HG03432 (cell line): Measurements from ENCODE around the gene NRAP.

Experiments used
- ATAC-seq: cut with Tn5 transposase; IDR thresholded peaks from one replicate; pipeline ENCODE4 v1.9.1; 2021; ENCODE audit warnings: mild to moderate bottlenecking, moderate library complexity; ENCODE audit not compliant: unreplicated experiment

NRAP gene

DNA sequence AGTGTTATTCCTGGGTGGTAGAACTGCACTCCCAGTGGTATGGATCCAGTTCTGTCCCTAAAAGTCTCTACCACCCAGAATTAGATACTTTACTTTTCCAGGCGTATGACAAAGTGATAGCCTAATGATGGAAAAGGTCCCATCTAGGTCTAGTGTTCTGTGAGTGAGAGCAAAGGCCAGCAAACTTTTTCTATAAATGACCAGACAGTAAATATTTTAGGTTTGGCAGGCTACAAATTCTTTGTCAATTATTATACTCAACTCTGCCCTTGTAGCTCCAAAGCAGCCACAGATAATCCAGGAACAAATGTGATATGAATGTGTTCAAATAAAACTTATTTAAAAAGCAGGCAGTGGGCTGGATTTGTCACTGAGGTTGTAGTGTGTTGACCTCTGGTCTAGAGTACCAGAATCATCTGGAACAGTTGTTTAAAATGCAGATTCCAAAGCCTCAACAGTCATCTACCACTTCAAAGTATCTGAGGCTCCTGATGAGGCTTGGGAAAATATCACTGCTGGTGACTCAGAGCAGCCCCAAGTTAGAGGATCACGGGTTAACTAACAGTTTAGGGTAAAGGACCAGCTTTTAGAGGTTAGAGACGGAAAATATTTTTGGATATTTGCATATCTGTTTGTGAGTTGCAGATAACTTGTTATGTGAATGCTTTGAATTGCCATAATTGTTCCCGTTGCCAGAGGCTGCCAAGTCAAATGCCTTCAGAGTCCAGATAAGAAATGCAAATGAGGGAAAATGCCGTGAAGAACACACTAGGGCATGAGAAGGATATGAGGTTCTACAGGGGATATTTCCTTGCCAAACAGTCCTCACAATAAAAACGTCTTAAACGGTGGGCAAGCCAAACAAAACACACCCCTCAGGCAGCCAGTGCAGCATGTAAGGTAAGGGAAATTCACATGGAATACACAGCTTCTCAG lies 19.4 kb downstream of the NRAP start:
- ATAC-seq = no peak

GRCh38 chr10:113643183-113643582 lies 20.7 kb downstream of the NRAP start:
- ATAC-seq = no peak

- ATAC-seq = no peak
Observed at GRCh38 chr10:113641702-113642101, 22.1 kb downstream of the NRAP start.

- no peak for ATAC-seq
Observed at GRCh38 chr10:113639966-113640365, 23.9 kb downstream of the NRAP start.

GRCh38 chr10:113631684-113632367 lies 32.0 kb downstream of the NRAP start:
- no peak for ATAC-seq

DNA sequence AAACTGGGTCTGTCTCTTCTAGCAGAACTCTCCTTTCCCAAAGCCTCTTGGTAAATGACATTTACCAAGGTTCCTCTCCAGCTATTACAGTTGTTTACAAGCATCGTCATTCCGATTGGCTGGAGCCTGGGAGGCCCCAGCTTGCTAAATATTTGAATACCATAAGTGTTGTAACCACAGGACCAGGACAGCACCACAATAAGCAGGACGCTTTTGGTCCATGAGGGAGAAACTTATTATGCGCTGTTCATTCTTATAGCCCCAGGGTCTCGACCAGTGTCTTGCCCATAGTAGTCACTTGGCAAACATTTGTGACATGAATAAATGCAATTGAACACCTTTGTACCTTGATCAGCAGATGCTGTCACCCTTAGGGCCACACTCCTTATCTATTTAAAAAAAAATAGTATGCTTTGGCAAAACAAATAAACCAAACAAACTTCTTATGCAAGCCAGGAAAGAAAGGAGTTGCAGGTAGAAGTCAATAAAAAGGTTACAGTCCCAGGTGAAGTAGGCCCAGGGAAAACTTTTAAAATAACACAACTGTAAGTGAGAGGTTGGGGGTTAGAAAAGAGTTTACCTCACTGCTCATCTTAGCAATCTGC lies 32.8 kb downstream of the NRAP start:
- no peak for ATAC-seq

DNA sequence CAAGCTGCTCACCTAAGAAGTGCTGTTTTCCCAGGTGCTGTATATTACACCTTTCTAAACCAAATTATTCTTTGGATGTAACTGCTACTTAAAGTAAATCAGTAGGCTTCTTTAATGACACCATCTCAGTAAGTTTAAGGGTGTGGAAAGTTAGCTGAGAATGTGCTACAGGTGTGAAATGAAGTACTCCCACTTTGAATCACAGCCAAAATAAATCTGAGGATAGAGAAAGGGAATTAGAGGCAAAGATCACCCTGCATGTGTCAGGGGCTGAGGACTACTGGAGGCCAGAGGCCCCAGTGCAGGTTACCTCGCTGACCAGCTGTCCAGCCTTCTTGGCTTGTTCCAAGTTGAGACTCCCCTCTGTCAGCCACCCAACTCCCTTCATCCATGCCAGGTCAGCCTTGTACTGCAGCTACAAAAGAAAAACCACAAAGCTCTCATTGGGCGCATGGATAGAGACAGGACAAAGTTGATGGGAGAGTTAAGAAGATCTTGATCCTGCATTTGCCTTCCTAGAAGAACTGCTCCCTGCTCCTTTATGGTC lies 35.2 kb downstream of the NRAP start:
- ATAC-seq = no peak

GRCh38 chr10:113627836-113628235 lies 36.0 kb downstream of the NRAP start:
- ATAC-seq = no peak

- ATAC-seq = no peak
Observed at GRCh38 chr10:113626809-113627355, 37.0 kb downstream of the NRAP start.

DNA sequence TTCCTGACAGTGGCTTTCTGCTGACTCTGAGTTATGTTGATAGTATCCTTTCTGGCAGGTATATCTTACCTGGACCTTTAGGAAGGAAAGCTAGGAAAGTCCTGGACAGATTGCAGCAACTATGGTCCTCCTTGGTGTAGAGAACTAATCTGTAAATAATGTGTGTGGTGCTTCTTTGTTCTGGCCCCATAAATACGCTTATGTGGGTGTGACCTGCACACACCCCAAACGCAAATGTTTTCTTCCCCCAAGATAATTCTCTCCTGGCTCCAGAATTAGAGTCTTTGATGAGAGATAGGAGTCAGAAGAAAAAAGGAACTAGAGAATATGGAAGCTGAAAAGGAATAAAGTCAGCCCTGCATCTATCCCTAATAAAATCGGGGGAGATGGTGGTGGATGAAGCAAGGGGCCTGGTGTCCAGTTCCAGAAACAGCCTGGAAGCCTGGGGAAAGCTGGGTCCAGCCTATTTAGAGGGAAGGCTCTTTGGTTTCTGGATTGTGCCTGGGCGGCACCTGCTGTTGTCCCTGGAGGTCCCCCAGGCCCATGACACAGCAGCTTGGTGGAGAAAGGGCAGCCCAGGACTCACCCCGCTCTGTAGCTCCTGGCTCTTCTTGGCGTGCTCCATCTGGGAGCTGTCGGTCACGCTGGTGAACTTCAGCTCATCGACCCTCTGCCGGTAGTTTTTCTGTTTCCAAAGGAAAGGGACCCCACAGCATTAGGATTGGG lies 38.2 kb downstream of the NRAP start:
- ATAC-seq = no peak

GRCh38 chr10:113622831-113623230 lies 41.0 kb downstream of the NRAP start:
- ATAC-seq = no peak

DNA sequence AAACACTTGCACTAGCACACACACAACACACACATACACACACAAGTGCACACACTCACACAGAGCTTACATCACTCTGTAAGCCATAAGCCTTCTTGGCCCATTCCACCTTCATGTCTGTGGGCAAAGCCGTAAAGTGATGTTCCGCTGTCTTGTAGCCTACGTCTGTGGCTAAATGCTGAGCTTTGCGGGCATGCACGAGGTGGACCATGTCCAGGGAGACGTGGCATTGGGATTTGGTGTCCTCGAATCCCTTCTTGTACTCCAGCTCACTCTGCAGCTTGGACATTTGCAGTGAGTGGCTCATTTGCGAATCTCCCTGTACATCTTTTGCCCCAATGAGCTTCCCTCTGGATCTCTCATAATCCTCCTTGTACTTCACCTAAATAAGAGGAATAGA lies 42.0 kb downstream of the NRAP start:
- ATAC-seq = no peak

DNA sequence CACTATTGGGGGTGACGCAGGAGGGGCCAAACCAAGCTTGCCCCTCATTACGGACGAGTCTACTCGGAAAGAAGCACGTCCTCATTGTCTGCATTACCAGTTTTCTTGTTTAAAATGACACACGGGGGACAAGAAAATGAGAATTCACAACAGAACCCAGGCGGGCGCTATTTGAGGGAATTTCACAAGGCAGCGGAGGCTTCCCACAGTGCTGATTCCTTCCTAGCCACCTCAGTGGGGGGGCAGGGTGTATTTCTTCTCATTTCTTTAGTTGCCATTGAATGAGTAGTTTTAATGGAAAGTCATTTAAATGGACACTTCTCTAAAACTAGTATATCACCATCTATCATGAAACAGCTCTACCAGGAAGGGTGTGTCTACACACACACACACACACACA lies 42.9 kb downstream of the NRAP start:
- no peak for ATAC-seq

DNA sequence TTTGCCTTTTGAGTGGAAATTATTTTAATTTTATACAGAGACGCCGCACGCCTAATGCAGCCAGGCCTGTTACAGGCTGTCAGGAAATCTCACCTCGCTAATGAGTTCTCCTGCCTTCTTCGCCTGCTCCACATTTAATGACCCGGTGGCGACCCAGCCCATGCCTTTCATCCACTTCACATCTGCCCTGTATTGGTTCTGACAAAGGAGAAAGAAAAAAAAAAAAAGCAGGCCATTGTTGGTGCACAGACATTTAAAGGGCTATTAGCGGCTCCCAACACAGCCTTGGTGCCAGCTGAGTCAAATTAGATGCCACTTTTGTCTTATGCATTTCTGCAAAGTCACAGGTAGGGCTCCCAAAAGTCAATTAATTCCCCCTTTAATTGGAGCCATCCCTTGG lies 43.3 kb downstream of the NRAP start:
- ATAC-seq = no peak

DNA sequence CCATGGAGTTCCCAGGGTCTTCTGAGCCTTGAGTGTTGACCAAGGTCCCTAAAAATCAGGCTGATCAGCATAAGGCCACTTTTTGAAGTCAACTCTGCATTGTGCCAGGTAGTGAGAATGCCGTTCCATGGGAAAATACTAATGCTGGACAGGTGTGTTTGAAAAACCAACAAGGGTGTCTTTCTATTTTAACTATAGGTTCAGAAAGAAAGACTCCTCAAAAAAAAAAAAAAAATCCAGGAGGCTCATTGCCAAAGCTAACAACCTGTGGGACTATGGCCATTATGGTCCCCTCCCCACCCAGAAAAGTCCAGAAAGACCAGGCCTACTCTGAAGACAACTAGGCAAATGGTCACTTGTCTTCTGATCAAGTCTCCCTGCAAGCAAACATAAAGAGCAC lies 44.4 kb downstream of the NRAP start:
- ATAC-seq = no peak

DNA sequence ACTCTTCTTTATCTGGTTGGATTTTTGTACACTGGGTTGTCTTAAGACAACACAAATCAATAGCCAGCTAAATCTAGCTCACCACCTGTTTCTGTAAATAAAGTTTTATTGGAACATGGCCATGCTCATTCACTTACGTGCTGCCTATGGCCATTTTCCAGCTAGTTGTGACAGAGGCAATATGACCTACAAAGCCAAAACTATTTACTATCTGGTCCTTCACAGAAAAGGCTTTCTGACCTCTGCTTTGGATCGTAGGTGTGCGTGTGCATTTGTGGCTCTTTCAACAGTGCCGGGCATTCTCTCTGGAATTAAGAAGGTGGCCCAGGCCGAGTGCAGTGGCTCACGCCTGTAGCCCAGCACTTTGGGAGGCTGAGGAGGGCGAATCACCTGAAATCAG lies 45.5 kb downstream of the NRAP start:
- ATAC-seq = no peak

DNA sequence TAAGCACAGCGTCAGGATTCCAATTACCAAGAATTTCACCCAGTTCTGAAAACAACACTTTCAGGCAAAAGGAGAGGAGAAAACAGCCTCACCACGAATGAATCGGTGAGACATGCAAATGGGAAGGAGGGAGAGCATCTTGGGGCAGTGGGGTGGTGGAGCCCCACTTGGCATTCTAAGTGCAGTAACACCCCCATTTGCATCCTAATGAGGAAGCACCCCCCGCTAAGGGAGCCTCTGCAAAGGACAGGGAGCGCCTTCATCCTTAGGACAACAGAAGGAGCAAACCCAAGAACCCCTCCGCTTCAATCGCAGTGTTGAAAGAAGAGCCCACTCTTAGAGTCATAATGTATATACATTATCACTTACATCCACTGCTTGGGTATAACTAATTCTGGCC lies 46.8 kb downstream of the NRAP start:
- no peak for ATAC-seq

GRCh38 chr10:113616244-113617074 lies 47.4 kb downstream of the NRAP start:
- ATAC-seq = no peak

GRCh38 chr10:113613977-113614690 lies 49.7 kb downstream of the NRAP start:
- ATAC-seq = no peak
